Measurements from ENCODE around the gene PDCD2L.

The PDCD2L gene

DNA sequence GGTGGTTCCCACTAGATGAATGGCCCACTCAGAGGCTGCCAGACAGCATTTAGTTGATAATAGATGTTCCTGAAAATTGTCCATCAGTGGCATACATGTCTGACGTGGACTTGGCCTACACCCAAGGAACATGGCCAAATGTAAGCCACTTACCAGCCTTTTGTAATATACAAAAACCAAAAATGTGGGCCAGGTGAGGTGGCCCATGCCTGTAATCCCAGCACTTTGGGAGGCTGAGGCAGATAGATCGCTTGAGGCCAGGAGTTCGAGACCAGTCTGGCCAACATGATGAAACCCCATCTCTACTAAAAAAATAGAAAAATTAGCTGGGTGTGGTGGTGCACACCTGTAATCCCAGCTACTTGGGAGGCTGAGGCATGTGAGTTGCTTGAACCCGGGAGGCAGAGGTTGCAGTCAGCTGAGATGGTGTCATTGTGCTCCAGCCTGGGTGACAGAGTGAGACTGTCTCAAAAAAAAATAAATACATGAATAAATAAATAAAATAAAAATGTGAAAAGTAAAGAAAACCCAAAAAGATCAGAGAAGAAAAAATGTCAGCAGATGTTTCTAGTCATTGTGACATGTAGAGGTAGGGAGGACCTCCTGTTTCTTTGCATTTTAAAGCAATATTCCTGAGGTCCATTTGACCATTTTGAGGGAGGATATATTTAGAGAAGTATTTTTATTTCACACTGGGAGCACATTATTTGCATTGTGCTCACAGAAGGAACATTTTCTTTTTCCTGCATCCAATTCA, 70.2 kb downstream of the PDCD2L start (continued):
- TF ChIP-seq GLIS2 (tag by site-specific recombination; IDR thresholded peaks at IDR 0.05) (no peak), BCL11B (tag by site-specific recombination; IDR thresholded peaks at IDR 0.05; ENCODE audit: low read depth) (no peak), ZSCAN23 (tag by site-specific recombination; IDR thresholded peaks at IDR 0.05) (peak; percentile 86; the same call in 1 of the 2 replicates), ZIC2 (tag by site-specific recombination; IDR thresholded peaks at IDR 0.05) (no peak), ZNF596 (tag by site-specific recombination; IDR thresholded peaks at IDR 0.05) (no peak), ZNF76 (tag by site-specific recombination; IDR thresholded peaks at IDR 0.05; ENCODE audit: borderline replicate concordance, low read depth) (no peak), ZNF366 (tag by site-specific recombination; conservative IDR thresholded peaks at IDR 0.05) (no peak), PRDM10 (tag by site-specific recombination; IDR thresholded peaks at IDR 0.05) (no peak), ZFHX2 (tag by site-specific recombination; conservative IDR thresholded peaks at IDR 0.05) (no peak), ZNF664 (tag by site-specific recombination; IDR thresholded peaks at IDR 0.05) (no peak), ZBTB8A (tag by site-specific recombination; IDR thresholded peaks at IDR 0.05) (no peak), ZNF133 (tag by site-specific recombination; IDR thresholded peaks at IDR 0.05) (no peak), GFI1B (tag by site-specific recombination; IDR thresholded peaks at IDR 0.05) (no peak), ZNF768 (tag by site-specific recombination; IDR thresholded peaks at IDR 0.05) (no peak; the same call in 1 of the 2 replicates), ZNF660 (tag by site-specific recombination; IDR thresholded peaks at IDR 0.05) (no peak), ZNF416 (tag by site-specific recombination; IDR thresholded peaks at IDR 0.05) (no peak), HOXC10 (CRISPR knock-in tag; IDR thresholded peaks at IDR 0.05) (no peak), KLF1 (tag by site-specific recombination; IDR thresholded peaks at IDR 0.05) (no peak), ZXDB (tag by site-specific recombination; IDR thresholded peaks at IDR 0.05) (no peak), TSHZ1 (tag by site-specific recombination; IDR thresholded peaks at IDR 0.05; ENCODE audit: borderline replicate concordance) (no peak), ZNF223 (tag by site-specific recombination; IDR thresholded peaks at IDR 0.05) (no peak), HOXA7 (CRISPR knock-in tag; IDR thresholded peaks at IDR 0.05; ENCODE audit: borderline replicate concordance) (no peak), BCL11A (tag by site-specific recombination; IDR thresholded peaks at IDR 0.05; ENCODE audit: low read depth) (no peak), ZFP69B (tag by site-specific recombination; IDR thresholded peaks at IDR 0.05) (0 out of 2 replicates have a peak, but pooled peaks have one; percentile 19), ZNF426 (tag by site-specific recombination; IDR thresholded peaks at IDR 0.05) (no peak), ZNF792 (tag by site-specific recombination; IDR thresholded peaks at IDR 0.05) (no peak), ZNF292 (tag by site-specific recombination; IDR thresholded peaks at IDR 0.05; ENCODE audit: borderline replicate concordance, low read depth) (no peak)
- TF ChIP-seq, protein P1, sequence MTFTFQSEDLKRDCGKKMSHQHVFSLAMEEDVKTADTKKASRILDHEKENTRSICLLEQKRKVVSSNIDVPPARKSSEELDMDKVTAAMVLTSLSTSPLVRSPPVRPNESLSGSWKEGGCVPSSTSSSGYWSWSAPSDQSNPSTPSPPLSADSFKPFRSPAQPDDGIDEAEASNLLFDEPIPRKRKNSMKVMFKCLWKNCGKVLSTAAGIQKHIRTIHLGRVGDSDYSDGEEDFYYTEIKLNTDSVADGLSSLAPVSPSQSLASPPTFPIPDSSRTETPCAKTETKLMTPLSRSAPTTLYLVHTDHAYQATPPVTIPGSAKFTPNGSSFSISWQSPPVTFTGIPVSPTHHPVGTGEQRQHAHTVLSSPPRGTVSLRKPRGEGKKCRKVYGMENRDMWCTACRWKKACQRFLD (tag by site-specific recombination; IDR thresholded peaks at IDR 0.05) = no peak
- TF ChIP-seq, protein P2, sequence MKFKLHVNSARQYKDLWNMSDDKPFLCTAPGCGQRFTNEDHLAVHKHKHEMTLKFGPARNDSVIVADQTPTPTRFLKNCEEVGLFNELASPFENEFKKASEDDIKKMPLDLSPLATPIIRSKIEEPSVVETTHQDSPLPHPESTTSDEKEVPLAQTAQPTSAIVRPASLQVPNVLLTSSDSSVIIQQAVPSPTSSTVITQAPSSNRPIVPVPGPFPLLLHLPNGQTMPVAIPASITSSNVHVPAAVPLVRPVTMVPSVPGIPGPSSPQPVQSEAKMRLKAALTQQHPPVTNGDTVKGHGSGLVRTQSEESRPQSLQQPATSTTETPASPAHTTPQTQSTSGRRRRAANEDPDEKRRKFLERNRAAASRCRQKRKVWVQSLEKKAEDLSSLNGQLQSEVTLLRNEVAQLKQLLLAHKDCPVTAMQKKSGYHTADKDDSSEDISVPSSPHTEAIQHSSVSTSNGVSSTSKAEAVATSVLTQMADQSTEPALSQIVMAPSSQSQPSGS (tag by site-specific recombination; IDR thresholded peaks at IDR 0.05; ENCODE audit: low read depth) = no peak
- TF ChIP-seq, protein P3, sequence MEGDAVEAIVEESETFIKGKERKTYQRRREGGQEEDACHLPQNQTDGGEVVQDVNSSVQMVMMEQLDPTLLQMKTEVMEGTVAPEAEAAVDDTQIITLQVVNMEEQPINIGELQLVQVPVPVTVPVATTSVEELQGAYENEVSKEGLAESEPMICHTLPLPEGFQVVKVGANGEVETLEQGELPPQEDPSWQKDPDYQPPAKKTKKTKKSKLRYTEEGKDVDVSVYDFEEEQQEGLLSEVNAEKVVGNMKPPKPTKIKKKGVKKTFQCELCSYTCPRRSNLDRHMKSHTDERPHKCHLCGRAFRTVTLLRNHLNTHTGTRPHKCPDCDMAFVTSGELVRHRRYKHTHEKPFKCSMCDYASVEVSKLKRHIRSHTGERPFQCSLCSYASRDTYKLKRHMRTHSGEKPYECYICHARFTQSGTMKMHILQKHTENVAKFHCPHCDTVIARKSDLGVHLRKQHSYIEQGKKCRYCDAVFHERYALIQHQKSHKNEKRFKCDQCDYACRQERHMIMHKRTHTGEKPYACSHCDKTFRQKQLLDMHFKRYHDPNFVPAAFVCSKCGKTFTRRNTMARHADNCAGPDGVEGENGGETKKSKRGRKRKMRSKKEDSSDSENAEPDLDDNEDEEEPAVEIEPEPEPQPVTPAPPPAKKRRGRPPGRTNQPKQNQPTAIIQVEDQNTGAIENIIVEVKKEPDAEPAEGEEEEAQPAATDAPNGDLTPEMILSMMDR (tag by site-specific recombination; IDR thresholded peaks at IDR 0.05) = no peak
